Right forelimb (tissue), 1 donor: ENCODE results near the gene DHX36.

ENCODE experiments used
- DNase-seq: peaks from one replicate; pipeline ENCODE4 v3.0.0-alpha.2; 2018

DHX36 gene

DNA sequence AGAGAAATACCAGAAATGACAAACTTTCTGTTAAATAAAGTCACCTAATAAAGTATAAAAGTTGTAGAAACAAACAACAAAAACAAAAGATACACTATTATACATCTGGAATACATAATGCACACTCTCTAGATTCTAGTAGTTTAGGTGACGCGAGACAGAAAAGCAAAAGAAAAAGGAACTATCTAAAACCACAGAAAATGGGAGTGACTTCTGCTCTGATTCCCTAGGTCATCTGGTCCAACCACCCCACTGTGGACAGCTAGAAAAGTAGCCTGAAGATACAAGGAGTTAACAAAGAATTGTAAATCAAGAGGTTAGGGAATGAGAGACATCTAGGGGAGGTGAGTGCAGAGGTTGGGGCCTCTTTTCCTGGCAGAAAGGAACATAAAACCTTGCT, 39.1 kb downstream of the DHX36 start:
- DNase-seq, result no peak

DNA sequence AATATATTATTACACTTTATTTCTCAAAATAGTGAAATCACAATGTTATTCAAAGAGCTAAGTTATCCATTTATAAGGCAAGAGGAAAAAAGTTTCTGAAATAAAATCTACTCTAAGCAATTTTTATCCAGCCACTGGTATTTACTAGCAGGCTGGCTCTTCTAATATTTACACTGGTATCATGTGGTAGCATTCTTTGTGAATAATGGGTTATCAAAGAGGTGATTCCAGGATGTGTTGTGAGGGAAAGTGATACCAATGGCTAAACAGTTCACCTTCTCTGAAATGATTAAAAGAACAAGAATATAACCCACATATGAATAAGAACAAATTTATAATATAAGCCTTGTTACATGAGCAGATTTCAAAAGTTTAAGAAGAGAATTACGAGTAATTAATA, 44.1 kb downstream of the DHX36 start:
- no peak for DNase-seq

DNA sequence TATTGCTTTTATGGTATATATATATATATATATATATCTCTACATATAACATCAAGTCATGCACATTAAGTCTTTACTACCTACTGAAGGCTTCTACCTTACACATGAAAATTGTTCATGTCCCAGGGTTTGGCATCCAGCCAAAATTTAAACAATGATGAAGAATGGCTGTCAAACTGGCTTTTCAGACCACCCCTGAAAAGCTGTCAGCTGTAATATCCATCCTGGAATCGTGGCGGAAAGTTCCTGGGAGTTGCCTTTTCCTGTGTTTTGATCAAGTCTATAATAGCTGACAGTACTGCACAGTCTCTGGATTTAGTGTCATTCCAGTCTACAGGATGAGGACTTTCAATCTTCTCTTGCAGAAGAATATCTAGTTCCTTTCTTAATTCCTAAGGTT, 48.3 kb downstream of the DHX36 start:
- DNase-seq, result no peak

DNA sequence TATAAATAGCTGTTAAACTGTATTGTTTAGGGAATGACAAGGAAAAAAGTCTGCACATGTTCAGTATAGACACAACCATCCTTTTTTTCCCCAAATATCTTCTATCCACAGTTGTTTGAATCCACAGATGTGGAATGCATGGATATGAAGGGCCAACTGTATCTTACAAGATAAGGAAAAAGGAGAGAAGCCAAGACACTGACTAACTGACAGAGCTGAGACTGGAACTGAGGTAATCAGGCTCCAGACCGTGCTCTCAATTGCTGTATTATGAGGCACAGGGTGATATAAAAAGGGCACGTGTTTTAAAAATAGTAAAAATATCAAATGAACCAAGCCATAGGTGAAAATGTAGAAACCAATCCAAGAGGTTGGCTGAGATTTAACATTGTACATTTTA, 49.0 kb downstream of the DHX36 start:
- no peak for DNase-seq

DNA sequence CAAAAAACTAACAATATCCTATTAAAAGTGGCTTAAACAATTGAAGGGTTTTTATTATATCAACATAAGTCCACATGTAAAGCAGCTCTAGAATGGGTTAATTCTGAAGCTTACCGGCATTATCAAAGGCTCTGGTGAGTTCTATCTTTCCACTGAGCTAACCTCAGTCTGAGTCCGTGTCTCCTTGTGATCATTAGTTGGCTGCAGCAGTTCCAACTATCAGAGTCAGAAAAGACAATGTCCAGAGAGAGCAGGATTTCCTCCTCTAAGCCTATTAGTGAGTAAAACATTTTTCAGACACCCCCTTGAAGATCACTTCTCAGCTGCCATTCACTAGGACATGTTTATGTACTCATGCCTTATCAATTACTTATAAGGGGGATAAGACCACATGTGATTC, 49.9 kb downstream of the DHX36 start:
- no peak for DNase-seq

DNA sequence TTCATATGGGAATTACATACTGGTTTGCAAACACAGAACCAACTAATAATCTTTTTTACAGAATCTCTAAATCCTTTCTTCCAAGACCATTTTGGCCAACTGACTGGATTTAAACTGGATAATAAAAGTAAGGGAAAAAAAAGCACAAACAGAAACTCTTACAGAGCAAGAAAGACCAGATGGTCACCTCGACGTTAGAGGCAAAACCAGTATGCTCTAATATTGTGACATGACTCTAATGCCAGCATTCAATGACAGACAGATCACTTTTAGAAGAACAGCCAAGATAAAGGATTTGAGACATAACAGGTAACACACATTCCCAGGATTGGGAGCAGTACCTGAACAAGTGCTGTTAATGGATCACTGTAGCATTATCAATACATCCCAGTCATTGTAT, 50.9 kb downstream of the DHX36 start:
- no peak for DNase-seq

DNA sequence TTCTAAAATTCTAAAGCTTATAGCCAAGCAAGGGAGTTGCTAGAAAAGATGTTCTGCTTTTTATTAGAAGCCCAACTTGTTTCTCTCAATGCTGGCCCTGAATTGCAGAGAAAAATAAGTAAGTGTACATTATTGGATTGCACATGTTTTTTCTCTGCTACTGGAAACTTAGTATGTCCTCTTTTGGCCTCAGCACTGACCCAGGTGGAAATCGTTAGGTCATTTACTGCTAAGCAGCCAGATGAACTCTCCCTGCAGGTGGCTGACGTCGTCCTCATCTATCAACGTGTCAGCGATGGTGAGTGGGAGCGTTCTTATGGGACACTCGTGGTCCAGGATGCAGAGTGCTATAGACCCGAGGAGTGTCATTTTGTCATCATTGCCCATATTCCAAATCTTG, 69.8 kb downstream of the DHX36 start:
- DNase-seq, result no peak

DNA sequence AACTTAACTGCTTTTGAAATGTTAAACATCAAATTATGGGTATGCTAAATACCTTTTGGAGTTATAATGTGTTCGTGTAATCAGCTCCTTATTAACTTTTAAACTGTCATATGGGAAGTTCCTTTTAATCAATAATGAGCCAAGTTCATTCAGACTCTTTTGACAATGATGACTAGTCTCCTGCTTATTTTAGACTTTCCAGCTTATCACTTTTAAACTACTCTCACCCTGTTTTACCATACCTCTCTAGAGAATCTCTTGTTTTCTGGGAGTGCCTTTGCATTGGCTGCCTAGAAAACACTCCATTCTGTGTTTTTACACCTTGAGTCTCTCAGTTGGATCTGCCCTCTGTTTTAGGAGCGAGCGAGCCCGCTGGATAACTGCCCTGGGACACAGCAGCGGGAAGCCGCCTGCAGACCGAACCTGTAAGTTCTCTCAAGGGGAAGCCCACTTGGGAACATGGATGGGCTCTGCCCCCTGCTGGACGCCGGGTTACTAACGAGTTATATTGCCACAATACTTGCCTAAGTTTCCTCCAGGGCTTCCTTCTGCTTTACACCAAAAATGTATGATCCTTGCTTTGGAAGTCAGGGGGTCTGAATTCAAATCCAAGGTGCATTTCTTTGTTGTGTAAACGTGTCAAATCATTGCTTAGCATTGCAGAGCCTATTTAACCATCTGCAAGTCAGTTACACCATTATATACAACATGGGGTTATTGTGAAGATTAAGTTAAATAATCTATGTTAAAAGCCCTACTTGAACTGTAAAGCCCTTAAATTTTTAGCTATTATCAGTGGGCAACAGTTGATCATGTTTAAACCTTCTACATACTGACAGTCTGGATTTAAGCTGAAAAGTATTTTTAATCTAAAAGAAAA, 71.3 kb downstream of the DHX36 start:
- peak; percentile 91 for DNase-seq

DNA sequence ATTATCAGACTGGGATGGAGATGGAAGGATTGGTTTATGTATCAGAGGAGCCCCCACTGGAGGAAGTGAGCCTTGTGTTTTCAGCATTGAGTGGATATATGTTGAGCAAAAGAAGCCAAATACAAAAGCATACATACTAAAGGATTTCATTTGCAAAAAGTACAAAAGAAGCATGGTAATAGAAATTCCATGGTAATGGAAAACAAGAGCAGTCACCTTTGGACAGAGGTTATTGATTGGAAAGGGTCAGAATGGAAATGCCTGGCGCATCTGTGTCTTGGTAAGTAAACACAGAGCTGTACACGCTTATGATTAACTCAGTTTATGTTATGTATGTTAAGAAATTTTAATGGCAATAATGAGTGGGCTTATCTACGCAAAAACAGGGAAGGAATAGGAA, 72.7 kb downstream of the DHX36 start:
- DNase-seq, result no peak

DNA sequence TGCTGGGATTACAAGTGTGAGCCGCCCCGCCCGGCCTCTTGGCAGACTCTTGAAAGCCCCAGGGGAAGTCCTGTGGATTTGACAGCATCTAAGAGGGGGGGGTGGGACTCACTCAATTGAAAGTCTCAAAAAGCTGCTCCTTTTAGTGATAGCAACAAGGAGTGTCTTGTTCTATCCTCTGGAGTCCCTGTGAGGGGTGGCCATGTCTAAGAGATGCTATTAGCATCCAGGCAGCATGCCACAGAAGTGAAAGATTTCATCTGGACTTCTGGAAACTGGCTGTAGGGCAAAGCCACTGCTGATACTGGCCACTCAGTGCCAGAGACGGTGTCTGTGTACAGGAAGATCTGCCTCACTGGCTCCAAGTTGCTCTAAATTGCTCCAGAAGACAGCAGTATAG, 74.0 kb downstream of the DHX36 start:
- DNase-seq, result no peak

DNA sequence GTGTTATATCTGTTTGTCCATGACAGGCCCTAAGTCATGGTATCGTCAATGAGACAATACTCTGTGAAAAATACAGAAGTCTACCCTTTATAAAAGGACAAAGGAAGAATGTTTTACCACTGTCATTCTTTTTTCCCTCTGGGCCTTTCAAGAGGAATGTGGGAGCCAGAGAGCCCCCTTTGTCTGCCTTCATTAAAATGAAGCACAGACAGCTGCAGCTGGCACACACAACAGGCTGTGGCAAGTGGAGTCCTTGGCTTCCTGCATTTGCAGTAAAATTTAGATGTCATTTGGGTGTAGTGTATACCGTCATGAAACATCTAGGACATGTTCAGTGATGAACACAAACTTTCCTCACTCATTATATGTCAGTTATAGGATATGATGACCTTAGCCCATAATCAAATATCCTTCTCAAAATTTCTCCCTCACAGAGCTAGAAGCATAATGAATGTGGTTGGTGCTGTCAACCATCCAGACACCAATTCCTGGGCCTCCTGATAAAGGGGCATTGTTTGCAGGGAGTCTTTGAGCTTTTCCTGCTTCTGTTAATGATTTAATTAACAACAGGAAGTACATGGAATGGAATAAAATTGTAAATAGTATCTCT, 76.4 kb downstream of the DHX36 start:
- no peak for DNase-seq

DNA sequence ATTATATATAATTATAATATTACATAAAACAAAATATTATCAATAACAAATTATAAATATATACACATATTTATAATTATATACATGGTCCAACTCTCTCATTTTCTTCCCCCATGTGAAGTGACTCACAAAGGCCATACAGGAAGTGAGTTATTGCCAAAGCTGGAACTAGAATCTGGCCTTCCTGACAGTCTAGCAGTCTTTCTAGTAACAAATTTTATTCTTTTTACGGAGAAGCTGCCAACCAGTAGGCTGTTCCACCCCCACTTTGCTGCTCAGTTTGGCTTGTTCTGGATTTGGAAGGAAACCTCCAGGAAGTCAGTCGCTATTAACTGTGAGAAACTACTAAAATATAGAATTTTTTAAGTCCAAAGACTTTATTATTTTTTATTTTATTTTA, 79.6 kb downstream of the DHX36 start:
- no peak for DNase-seq

DNA sequence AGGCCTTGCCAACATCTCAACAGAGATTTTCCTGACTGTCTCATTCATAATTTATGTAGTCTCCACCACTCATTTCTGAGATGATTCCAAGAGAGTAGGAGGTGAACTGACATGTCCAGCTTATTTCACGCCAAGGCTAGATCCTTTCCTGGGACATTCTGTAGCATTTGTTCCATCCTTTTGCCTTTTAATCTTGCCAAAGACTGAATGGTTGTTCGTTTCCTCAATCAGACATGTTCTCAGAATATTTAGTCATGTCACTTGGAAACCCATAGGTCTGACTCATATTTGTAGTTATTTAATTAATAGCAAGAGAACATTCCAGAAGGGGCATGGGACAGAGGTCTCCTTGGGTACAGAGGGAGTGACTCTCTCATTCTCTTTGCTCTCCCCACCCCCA, 80.9 kb downstream of the DHX36 start:
- DNase-seq, result no peak

DNA sequence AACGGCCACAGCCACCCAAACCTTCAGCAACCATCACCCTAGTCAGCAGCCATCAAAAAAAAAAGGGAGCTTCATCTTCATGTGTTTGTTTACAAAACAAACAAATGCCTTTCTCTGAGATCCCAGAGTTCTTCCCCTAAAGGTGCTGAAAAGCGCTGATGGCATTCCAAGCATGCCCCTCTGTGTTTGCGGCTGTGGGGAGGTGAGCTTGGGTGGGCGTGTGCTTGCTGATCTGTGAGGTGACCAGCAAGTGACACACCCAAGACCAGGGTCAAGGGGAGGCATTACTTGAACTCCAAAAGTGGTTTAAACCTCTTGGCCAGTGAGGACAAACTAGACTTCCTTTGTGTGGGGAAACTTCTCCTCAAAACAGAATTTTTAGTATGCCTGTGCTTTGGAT, 81.5 kb downstream of the DHX36 start:
- DNase-seq, result no peak

DNA sequence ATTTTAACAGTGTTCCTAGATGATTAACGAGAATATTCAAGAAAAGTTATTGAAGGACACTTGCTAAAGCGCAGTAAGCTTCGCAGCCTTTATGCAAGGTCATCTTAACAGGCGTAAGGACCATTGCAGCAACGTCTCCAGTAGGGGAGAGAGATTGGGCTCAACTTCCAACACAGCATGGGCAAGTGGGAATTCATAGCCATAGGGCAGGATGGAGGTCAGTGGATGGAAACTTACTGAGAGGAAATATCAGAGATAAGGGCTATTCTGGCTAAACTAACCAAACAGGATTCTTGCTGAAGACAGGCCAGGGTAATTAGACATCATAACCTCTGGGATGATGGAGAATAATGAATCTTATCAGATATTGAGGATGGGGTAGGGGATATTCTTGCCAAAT, 82.8 kb downstream of the DHX36 start:
- no peak for DNase-seq

DNA sequence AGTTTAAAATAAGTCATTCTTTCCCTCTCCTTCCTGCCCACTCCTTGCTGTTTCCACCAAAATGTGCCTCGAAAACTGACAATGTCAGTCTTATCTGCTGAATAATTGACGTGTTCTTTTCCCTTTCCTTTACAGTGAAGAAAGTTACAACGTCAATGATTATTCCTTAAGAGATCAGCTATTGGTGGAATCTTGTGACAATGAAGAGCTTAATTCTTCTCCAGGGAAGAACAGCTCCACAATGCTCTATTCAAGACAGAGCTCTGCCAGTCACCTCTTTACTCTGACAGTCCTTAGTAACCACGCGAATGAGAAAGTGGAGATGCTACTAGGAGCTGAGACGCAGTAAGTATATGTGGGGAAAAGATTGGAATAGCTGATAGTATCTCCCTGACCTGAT, 84.1 kb downstream of the DHX36 start:
- no peak for DNase-seq

DNA sequence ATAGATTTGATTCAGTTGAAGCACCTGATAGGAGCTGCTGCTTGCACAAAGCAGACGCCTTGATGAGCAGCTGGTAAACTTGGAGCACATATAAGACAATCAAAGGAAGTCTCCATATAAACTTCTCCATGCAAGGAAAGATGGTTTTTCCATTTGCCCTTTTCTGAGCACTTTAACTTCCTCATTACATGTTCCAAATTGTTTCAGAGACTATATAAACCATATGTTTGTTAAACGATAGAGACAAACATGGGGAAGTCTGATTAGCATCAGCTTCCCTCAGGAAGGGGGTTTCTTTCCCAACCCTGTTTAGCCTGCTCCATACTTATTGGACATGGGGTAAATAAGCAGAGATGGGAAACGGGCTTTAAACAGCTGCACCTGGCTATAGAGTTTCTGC, 88.0 kb downstream of the DHX36 start:
- no peak for DNase-seq

DNA sequence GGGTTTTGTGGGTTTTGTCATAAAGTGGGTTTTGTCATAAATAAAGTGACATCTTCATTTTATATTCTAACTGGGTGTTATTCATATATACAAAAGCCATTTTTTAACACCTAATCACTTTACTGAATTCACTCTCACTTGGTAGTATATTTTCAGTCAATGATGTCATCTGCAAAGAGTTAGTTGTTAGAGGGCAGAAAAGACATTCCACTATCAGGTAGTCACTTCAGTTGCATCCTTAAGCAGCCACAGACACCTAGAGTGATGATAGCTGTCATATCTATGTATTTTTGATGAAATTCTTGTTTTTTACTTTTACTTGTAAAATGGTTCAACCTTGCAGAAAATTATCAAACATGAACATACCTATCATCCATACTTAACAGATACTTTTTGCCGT, 89.0 kb downstream of the DHX36 start:
- DNase-seq, result no peak

DNA sequence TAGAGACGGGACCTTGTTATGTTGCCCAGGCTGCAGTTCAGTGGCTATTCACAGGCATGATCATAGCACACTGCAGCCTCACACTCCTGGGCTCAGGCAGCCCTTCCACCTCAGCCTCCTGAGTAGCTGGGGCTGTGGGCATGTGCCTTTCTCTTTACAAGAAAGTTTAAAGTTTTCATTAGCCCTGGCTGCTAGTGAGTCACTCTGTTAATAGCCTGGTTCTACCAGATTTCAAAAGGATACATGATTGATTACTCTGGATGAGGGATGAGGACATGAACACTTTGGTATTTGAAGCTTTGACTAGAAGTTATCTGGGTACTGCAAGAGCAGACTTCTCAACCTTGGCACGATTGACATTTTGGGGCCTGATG, 95.1 kb downstream of the DHX36 start:
- DNase-seq, result no peak

DNA sequence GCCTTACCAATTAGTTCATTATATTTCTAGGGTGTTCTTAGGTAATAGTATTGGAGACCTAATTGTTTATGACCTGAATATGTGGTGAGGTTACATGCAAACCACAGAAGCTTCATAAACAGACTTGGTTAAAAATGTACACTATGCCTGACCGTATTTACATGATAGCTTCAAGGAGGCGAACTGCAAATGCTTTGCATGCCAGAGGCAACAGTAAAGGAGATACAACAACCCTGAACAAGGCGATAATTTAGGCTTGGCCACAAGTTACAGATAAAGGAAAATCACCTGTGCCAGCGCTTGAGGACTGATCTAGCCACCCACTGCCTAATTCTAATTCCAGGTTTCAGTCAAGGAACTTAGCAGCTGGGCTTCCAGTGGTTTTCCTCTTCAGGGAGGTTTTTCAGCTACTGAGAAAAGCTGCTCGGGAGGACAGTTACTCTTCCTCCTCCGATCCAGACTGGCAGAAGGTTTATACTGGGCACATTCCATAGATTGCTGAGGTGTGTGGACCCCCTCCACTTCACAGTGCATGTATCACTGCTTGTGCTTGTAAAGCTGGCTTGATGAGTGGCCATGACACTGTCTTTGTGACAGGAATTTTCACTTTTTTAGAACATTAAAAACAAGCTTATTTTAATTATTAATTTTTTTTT, 95.6 kb downstream of the DHX36 start:
- no peak for DNase-seq

DNA sequence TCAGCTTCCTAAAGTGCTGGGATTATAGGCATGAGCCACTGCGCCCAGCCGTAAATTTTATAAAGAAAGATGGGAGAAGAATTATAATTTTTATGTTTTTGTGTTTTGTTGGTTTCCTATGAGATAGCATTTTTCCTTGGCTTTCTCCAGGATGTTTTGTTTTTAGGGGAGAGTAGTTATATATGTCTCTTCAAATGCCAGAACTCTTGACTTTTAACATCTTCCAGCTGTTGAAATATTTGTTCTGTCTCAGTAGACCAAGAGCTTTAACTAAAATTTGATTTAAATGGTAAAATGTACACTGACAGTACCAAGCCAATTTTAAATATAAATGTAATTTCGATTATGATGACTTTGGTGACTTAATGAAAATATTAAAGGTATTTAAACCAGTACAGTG, 96.8 kb downstream of the DHX36 start:
- DNase-seq, result no peak

DNA sequence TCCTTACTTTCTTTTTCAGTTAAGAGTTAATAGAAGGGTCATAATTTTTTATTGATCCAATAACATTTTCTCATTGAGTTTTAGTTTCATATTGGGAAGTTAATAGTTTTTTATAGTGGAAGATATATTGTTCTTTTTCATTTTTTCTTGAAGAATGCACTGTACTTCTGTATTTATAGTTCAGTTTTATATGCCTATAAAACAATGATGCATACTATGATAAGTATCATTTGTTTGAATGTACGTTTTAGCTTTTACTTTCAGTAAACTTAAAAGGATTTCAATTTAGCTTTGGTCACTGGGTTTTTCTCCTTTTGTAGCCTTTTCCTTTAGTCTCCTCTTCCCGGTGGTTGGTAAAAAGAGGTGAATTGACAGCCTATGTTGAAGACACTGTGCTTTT, 98.8 kb downstream of the DHX36 start:
- no peak for DNase-seq

DNA sequence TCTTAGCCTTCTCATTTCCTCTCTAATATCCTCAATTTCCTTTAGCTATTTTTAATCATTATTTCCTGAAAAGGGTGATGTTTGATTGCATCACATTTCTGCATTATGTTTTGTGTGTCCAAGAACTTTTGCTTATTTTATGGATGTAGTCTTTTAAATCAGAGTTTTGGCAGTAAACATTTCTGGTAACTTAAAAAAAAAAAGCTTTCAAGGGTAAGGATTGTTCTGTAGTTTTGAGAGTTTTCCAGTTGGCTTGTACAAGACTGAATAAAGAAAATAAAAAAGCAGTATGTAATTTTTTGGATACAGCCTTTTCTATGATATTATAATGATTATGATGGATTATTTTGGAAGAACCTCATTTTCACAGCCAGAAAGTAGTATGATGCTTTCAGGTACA, 99.4 kb downstream of the DHX36 start:
- DNase-seq, result no peak

DNA sequence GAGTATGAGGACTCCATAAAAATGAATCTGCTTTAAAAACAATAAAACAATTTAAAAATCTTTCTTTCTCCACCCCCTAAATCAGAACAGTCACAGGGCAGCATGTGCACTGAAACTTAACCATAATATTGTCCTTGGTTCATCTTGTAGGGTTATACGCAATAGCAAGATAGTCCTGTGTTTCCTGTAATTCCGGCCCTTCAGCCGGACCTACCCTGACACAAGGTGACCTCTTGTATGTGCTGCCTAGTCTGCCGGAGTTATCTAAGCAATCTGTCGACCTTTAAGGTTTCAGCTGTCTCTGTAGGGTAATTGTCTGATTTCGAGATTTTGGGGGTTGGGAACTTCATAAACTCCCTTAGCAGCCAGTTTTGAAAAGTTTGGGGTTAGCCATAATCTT, 99.9 kb downstream of the DHX36 start:
- DNase-seq, result no peak
